Panc1 (cell line): Measurements from ENCODE around the gene CYP2S1. TPM values are rescaled to one million over a fixed set of nuclear protein-coding genes. Genes with fewer than 3 reads are reported as not detected.
"Not testable (repeated sequence)": the region's sequence is repeated elsewhere in the genome, so short reads cannot be mapped to it uniquely, and the experiment has no call there.

Source experiments
- ATAC-seq: fragments of 200-7000 bp; cut with Tn5 transposase; 2 replicates; pipeline ENCODE4 v1.9.1; 2020; ENCODE audit warnings: mild to moderate bottlenecking, moderate library complexity
- BruUV-seq: library from RNA; stranded (reverse); fragments of 400-500 nt; replicated peaks from 2 replicates; lab custom pipeline; 2021; lab: Mats Ljungman, UMichigan
- CTCF ChIA-PET: fragments of 300-600 bp; sonication (Branson Sonifier 250); formaldehyde crosslinking; loops from one replicate; lab custom pipeline; 2022; ENCODE audit warnings: antibody characterized with exemption; lab: Charles Lee
- POLR2A ChIA-PET: fragments of 300-600 bp; sonication (Branson Sonifier 250); formaldehyde crosslinking; loops from one replicate; lab custom pipeline; 2022; ENCODE audit warnings: antibody characterized with exemption; lab: Charles Lee
- DNase-seq: peaks from one replicate; pipeline ENCODE4 v3.0.0-alpha.2; 2010; ENCODE audit warnings: low read depth, low spot score
- H3K27ac ChIP-seq: 2 replicates; pipeline ENCODE4 v1.5.1; 2011; ENCODE audit warnings: mild to moderate bottlenecking, low read length, inconsistent platforms
- H3K27me3 ChIP-seq: fragments of 200-500 bp; sonication (Bioruptor generic); 2 replicates; pipeline ENCODE4 v1.6.0; 2014; ENCODE audit warnings: low read length, inconsistent platforms; ENCODE audit not compliant: control insufficient read depth, insufficient read depth
- H3K36me3 ChIP-seq: fragments of 200-500 bp; sonication (Bioruptor generic); 2 replicates; pipeline ENCODE4 v1.5.1; 2014; ENCODE audit warnings: inconsistent platforms, mild to moderate bottlenecking, low read length, moderate library complexity; ENCODE audit not compliant: control insufficient read depth, insufficient read depth
- H3K4me1 ChIP-seq: 2 replicates; pipeline ENCODE4 v1.5.1; 2011; ENCODE audit warnings: inconsistent platforms, mild to moderate bottlenecking, low read length, moderate library complexity; ENCODE audit not compliant: control insufficient read depth, insufficient read depth
- H3K4me3 ChIP-seq, 2 experiments: 2 replicates each; pipeline ENCODE4 v1.5.1; 2011 to 2012; ENCODE audit warnings: low read depth in 2 of 2, low read length in 2 of 2, mild to moderate bottlenecking in 2 of 2, inconsistent platforms in 1 of 2, moderate library complexity in 1 of 2
- H3K9me3 ChIP-seq: fragments of 200-500 bp; sonication (Bioruptor generic); 2 replicates; pipeline ENCODE4 v1.5.1; 2014; ENCODE audit warnings: low read depth, mild to moderate bottlenecking, inconsistent platforms, low read length, moderate library complexity; ENCODE audit not compliant: control insufficient read depth, insufficient read depth
- POLR2AphosphoS5 ChIP-seq: IDR thresholded peaks from 2 replicates; pipeline ENCODE4 v1.6.1; 2012; ENCODE audit warnings: mild to moderate bottlenecking, low read depth, low read length, moderate library complexity
- SIN3A ChIP-seq: IDR thresholded peaks from 2 replicates; pipeline ENCODE4 v1.6.1; 2012; ENCODE audit warnings: low read depth, mild to moderate bottlenecking, low read length, moderate library complexity, borderline replicate concordance; ENCODE audit not compliant: insufficient read depth
- TCF7L2 ChIP-seq: IDR thresholded peaks from 2 replicates; pipeline ENCODE4 v1.6.1; 2011; ENCODE audit warnings: mild to moderate bottlenecking, low read depth, low read length, inconsistent platforms
- in situ Hi-C: cut with HindIII; loops from 2 replicates; pipeline ENCODE4 v1.10.0; 2016; ENCODE audit warnings: low sequenced_read_pairs, low pct_unique_long_range_greater_than_20kb
- intact Hi-C: fragments of 100-400 bp; cut with micrococcal nuclease; formaldehyde crosslinking; loops from one replicate; pipeline ENCODE4 v1.10.0; 2022; ENCODE audit not compliant: unreplicated experiment
- total RNA-seq: library from RNA; stranded (reverse); gene quantifications from one replicate; pipeline ENCODE4 v1.2.1, GENCODE V29; 2021; ENCODE audit not compliant: unreplicated experiment
- TF ChIP-seq, protein P1 (sequence below): fragments of 450-650 bp; IDR thresholded peaks from 2 replicates; pipeline ENCODE4 v1.5.1; 2017; ENCODE audit warnings: mild to moderate bottlenecking
- TF ChIP-seq, protein P2 (sequence below), 2 experiments: IDR thresholded peaks; 2 replicates each; pipeline ENCODE4 v1.6.1; 2011 to 2012; ENCODE audit warnings: low read depth in 2 of 2, control low read depth in 1 of 2, low read length in 1 of 2, mild to moderate bottlenecking in 1 of 2, moderate library complexity in 1 of 2; ENCODE audit not compliant: insufficient read depth in 1 of 2

The CYP2S1 gene
- total RNA-seq, 1 experiment from 2014 or later = 8.5 TPM

DNA sequence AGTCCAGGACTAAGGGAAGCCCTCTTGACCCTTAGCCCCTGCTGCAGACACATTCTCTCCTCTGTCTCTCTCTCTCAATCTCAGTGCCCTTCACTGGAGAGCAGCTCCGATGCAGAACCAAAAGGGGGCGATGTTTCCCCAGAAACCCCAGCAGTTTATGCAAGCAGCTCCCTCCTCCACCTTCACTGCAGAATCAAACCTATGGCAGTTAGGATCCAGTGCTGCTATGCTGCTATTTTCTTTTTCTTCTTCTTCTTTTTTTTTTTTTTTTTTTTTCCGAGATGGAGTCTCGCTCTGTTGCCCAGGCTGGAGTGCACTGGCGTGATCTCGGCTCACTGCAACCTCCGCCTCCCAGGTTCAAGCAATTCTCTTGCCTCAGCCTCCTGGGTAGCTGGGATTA lies 11.3 kb downstream of the CYP2S1 start:
- H3K9me3 ChIP-seq, H3K27me3 ChIP-seq, POLR2A ChIA-PET, H3K4me3 ChIP-seq, DNase-seq, in situ Hi-C loops, H3K4me1 ChIP-seq, H3K36me3 ChIP-seq, H3K27ac ChIP-seq, BruUV-seq: not testable (repeated sequence)
- TF ChIP-seq POLR2AphosphoS5 = peak; percentile 28; the same call in 1 of the 2 replicates
- TF ChIP-seq, protein P1, sequence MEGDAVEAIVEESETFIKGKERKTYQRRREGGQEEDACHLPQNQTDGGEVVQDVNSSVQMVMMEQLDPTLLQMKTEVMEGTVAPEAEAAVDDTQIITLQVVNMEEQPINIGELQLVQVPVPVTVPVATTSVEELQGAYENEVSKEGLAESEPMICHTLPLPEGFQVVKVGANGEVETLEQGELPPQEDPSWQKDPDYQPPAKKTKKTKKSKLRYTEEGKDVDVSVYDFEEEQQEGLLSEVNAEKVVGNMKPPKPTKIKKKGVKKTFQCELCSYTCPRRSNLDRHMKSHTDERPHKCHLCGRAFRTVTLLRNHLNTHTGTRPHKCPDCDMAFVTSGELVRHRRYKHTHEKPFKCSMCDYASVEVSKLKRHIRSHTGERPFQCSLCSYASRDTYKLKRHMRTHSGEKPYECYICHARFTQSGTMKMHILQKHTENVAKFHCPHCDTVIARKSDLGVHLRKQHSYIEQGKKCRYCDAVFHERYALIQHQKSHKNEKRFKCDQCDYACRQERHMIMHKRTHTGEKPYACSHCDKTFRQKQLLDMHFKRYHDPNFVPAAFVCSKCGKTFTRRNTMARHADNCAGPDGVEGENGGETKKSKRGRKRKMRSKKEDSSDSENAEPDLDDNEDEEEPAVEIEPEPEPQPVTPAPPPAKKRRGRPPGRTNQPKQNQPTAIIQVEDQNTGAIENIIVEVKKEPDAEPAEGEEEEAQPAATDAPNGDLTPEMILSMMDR = peak; percentile 84
- peak; percentile 96 for ATAC-seq
- intact Hi-C loops = loop anchor here (2.0 kb wide), 1 partner anchor 58 kb away; no protein-coding TSS in a partner anchor
- CTCF ChIA-PET = interaction anchor here (0.6 to 1.1 kb wide), 13 partner anchors 11 to 931 kb away, joined by 3 to 8 read pairs (median 5); partner anchors contain the start of genes CYP2S1 and RAB4B

DNA sequence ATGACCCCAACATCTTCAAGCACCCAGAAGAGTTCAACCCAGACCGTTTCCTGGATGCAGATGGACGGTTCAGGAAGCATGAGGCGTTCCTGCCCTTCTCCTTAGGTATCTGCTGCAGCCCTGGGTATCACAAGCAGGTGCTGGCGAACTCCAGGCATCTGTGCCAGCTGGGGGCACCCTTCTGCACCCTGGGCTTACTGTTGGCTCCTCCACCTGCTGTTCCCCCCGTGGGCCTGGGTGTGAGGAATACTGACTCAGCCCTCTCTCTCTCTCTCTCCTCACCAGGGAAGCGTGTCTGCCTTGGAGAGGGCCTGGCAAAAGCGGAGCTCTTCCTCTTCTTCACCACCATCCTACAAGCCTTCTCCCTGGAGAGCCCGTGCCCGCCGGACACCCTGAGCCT lies 13.0 kb downstream of the CYP2S1 start:
- ChIA-PET POLR2A (no interaction called here), CTCF (no interaction called here)
- no peak for TF ChIP-seq TCF7L2
- TF ChIP-seq, protein P1 = no peak
- no peak for TF ChIP-seq POLR2AphosphoS5
- TF ChIP-seq, protein P2, sequence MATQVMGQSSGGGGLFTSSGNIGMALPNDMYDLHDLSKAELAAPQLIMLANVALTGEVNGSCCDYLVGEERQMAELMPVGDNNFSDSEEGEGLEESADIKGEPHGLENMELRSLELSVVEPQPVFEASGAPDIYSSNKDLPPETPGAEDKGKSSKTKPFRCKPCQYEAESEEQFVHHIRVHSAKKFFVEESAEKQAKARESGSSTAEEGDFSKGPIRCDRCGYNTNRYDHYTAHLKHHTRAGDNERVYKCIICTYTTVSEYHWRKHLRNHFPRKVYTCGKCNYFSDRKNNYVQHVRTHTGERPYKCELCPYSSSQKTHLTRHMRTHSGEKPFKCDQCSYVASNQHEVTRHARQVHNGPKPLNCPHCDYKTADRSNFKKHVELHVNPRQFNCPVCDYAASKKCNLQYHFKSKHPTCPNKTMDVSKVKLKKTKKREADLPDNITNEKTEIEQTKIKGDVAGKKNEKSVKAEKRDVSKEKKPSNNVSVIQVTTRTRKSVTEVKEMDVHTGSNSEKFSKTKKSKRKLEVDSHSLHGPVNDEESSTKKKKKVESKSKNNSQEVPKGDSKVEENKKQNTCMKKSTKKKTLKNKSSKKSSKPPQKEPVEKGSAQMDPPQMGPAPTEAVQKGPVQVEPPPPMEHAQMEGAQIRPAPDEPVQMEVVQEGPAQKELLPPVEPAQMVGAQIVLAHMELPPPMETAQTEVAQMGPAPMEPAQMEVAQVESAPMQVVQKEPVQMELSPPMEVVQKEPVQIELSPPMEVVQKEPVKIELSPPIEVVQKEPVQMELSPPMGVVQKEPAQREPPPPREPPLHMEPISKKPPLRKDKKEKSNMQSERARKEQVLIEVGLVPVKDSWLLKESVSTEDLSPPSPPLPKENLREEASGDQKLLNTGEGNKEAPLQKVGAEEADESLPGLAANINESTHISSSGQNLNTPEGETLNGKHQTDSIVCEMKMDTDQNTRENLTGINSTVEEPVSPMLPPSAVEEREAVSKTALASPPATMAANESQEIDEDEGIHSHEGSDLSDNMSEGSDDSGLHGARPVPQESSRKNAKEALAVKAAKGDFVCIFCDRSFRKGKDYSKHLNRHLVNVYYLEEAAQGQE (IDR thresholded peaks at IDR 0.05; ENCODE audit: insufficient read depth in 1 of 2, low read depth in 2 of 2, low read length in 1 of 2) = no peak
- no peak for TF ChIP-seq SIN3A
- H3K4me1 ChIP-seq = no peaks in the 10 kb centered on the region
- intact Hi-C loops = loop anchor here (2.0 kb wide), 1 partner anchor 57 kb away; no protein-coding TSS in a partner anchor
- no peaks in the 10 kb centered on the region for H3K36me3 ChIP-seq
- H3K27me3 ChIP-seq = no peaks in the 10 kb centered on the region
- H3K9me3 ChIP-seq = no peaks in the 10 kb centered on the region
- BruUV-seq = no TSS peak
- ATAC-seq = 0 out of 2 replicates have a peak, but pooled peaks have one; percentile 24
- in situ Hi-C loops = no loop called here
- no peak overlapping the region for H3K4me3 ChIP-seq
- H3K27ac ChIP-seq = no peak overlapping the region
- no peak for DNase-seq
